Activated T-cell treated with anti-CD3 and anti-CD28 coated beads, Interleukin-2, amount 50 U/mL, for 72 hours (primary cell): ENCODE results near the gene FGD3. TPM values are rescaled to one million over a fixed set of nuclear protein-coding genes. Genes with fewer than 3 reads are reported as not detected.

Experiments used
- ATAC-seq, 2 donors: fragments of 150-1000 bp; cut with Tn5 transposase; replicated peaks in 1 of 2; 2 replicates each; pipeline ENCODE4 v1.10.0; 2021; ENCODE audit warnings: moderate library complexity in 2 of 2, mild to moderate bottlenecking in 1 of 2
- DNase-seq, 2 donors: peaks; one replicate each; pipeline ENCODE4 v3.0.0; 2021 to 2022; ENCODE audit warnings: mixed read lengths in 1 of 2
- H3K27ac Mint-ChIP-seq: one replicate; pipeline ENCODE4 v1.8.0; 2022; ENCODE audit warnings: mild to moderate bottlenecking, moderate library complexity, mixed read lengths
- H3K27me3 Mint-ChIP-seq: one replicate; pipeline ENCODE4 v1.8.0; 2022; ENCODE audit warnings: low read depth, mixed read lengths
- H3K36me3 Mint-ChIP-seq, 2 donors: one replicate each; pipeline ENCODE4 v1.8.0; 2022; ENCODE audit warnings: mixed read lengths in 2 of 2, mild to moderate bottlenecking in 1 of 2; ENCODE audit not compliant: insufficient read depth in 2 of 2
- H3K4me1 Mint-ChIP-seq: one replicate; pipeline ENCODE4 v1.8.0; 2022; ENCODE audit warnings: low read depth, mixed read lengths
- H3K4me3 Mint-ChIP-seq, 2 donors: one replicate each; pipeline ENCODE4 v1.8.0; 2022; ENCODE audit warnings: mild to moderate bottlenecking in 2 of 2, mixed read lengths in 2 of 2, moderate library complexity in 2 of 2
- H3K9me3 Mint-ChIP-seq, 2 donors: one replicate each; pipeline ENCODE4 v1.8.0; 2022; ENCODE audit warnings: mixed read lengths in 2 of 2
- total RNA-seq, 2 donors: library from RNA; stranded (reverse); gene quantifications; one replicate each; pipeline ENCODE4 v1.2.3, GENCODE V29; 2022

The FGD3 gene
- total RNA-seq, 2 donors from 2014 or later: 66.2 to 72.9 TPM

DNA sequence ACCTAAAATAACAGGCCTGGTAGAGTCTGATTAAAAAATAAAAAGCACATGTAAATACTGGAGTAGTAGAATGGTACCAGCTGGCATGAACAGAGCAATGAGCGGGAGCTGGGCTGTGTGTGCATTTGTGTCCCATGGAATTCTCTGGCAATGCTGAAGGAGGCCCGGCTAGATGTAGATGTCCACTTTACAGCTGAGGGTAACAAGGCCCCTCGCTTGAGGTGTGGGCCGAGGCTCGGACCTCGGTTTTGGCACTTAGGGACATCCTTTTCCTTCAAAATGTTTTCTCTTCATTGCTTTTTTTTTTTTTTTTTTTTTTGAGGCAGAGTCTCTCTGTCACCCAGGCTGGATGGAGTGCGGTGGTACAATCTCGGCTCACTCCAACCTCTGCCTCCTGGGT is 1.5 kb upstream of the FGD3 start:
- peaks cover 2% of the 10 kb centered on the region in 2 donors for H3K9me3 Mint-ChIP-seq
- ATAC-seq: no peak
- H3K27me3 Mint-ChIP-seq: no peaks in the 10 kb centered on the region
- H3K4me3 Mint-ChIP-seq: no peak overlapping the region
- no peak overlapping the region for H3K27ac Mint-ChIP-seq
- no peak for DNase-seq
- H3K4me1 Mint-ChIP-seq: peaks cover 39% of the 10 kb centered on the region
- H3K36me3 Mint-ChIP-seq: peaks cover 0 to 3% of the 10 kb centered on the region in 2 donors

DNA sequence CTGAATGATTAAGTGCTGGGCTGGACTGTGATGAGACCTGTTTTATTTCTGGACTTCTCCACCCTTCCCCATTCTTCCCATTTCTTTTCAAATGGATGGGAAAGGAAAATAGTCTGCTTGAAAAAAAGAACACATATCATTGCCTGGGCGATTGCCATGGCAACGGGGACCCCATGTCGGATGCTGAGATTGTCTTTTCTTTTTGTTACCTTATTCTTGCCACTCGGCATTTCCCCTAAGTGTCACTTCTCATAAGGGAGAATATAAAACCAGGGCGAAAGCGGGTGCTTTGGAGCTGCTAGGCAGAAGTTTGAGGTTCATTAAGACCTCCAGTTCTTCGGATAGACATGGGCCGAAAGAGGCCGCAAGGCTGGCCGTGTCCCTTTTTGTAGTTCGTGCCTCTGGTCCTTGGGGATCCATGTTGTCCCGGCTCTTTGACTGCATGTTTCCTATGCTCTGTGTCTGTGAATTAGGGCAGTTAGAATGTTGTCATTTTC is 763 bp downstream of the FGD3 start:
- H3K27ac Mint-ChIP-seq: peak overlapping the region; percentile 84

GRCh38 chr9:92948632-92949031 is 1.3 kb downstream of the FGD3 start:
- Mint-ChIP-seq H3K27me3 (no peaks in the 10 kb centered on the region), H3K27ac (no peak overlapping the region), H3K4me3 (peak overlapping the region; percentile 90 to 95), H3K4me1 (peaks cover 52% of the 10 kb centered on the region), H3K9me3 (peaks cover 2% of the 10 kb centered on the region in 2 donors), H3K36me3 (peaks cover 0 to 3% of the 10 kb centered on the region in 2 donors)
- ATAC-seq (no peak), DNase-seq (no peak)

More for the DNA sequence above, 763 bp downstream of the FGD3 start:
- Mint-ChIP-seq H3K4me1 (peaks cover 46% of the 10 kb centered on the region), H3K27me3 (no peaks in the 10 kb centered on the region), H3K36me3 (peaks cover 0 to 3% of the 10 kb centered on the region in 2 donors), H3K4me3 (peak overlapping the region; percentile 90 to 95), H3K9me3 (peaks cover 2% of the 10 kb centered on the region in 2 donors)
- ATAC-seq: no peak
- no peak for DNase-seq

- H3K4me3 Mint-ChIP-seq: peak overlapping the region in 1 of 2 donors; percentile 32
Observed at GRCh38 chr9:92949266-92949982, 2.1 kb downstream of the FGD3 start.

DNA sequence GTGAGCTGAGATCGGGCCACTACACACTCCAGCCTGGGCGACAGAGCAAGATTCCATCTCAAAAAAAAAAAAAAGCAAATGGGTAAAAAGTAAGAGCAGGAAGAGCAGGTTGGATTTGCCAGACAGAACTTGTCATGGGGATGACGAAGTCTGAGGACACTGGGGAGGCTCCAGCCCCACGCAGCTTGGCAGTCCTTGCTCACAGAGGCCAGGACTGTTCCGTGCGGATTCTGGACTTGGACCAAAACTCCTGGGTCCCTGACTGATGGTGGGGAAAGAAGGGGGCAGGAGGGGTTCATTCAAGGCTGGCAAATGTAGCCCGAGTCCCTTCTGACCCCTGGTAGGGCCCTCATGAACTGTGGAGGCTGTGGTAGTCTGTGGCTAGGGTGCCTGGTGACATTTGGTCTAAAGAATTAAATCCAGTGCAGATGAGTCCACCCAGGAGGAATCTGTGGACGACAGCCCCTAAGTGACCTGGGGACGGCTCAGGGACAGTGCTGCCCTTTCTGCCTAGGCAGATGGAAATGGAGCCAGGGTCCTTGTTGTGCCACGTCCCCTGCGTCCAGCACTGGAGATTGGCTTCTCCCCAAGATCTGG is 3.1 kb downstream of the FGD3 start:
- Mint-ChIP-seq H3K36me3 (peaks cover 0 to 5% of the 10 kb centered on the region in 2 donors), H3K27ac (peak overlapping the region; percentile 3), H3K9me3 (peaks cover 2% of the 10 kb centered on the region in 2 donors), H3K4me3 (no peak overlapping the region), H3K27me3 (no peaks in the 10 kb centered on the region), H3K4me1 (peaks cover 70% of the 10 kb centered on the region)
- DNase-seq (no peak), ATAC-seq (no peak)

More at GRCh38 chr9:92949266-92949982, 2.1 kb downstream of the FGD3 start:
- Mint-ChIP-seq H3K4me1 (peaks cover 60% of the 10 kb centered on the region), H3K27me3 (no peaks in the 10 kb centered on the region), H3K27ac (peak overlapping the region; percentile 9), H3K9me3 (peaks cover 2% of the 10 kb centered on the region in 2 donors), H3K36me3 (peaks cover 0 to 3% of the 10 kb centered on the region in 2 donors)
- ATAC-seq: no peak
- DNase-seq: no peak

DNA sequence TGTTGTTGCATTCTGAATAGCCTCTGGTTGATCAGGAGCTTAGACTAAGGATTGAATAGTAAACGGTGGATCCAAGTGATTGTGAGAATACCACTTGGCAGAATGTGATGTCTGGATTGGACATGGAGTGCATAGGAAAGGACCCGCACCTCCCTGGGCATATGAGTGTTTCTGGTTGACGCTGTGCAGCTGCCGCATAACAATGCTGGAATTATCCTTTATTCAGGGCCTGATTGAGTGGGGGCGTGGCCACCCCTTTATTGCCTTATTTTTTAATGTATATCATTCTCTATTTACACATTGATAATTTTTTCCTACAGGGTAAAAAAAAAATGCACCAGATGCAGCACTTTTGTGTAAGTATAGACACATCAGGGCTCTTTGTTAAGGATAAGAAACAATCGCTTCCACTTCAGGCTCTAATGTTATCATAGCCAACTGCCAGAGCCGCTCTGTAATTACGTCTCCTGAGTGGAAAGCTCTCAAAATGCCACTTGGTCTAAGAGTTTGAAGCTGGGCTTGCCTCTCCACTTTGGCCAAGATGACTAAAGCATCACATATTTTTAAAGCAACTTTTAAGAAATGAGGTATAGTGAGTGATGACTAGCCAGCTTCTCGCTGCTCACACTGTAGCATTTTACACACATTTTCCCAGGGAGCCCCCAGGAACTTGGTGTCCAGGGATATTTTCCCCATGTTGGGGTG is 5.7 kb downstream of the FGD3 start:
- H3K36me3 Mint-ChIP-seq: peaks cover 0 to 2% of the 10 kb centered on the region in 2 donors
- H3K27me3 Mint-ChIP-seq: no peaks in the 10 kb centered on the region
- ATAC-seq (no peak), DNase-seq (no peak)
- peak overlapping the region; percentile 80 to 96 for H3K4me3 Mint-ChIP-seq
- peaks cover 76% of the 10 kb centered on the region for H3K4me1 Mint-ChIP-seq
- peak overlapping the region; percentile 85 for H3K27ac Mint-ChIP-seq
- H3K9me3 Mint-ChIP-seq: no peaks in the 10 kb centered on the region

DNA sequence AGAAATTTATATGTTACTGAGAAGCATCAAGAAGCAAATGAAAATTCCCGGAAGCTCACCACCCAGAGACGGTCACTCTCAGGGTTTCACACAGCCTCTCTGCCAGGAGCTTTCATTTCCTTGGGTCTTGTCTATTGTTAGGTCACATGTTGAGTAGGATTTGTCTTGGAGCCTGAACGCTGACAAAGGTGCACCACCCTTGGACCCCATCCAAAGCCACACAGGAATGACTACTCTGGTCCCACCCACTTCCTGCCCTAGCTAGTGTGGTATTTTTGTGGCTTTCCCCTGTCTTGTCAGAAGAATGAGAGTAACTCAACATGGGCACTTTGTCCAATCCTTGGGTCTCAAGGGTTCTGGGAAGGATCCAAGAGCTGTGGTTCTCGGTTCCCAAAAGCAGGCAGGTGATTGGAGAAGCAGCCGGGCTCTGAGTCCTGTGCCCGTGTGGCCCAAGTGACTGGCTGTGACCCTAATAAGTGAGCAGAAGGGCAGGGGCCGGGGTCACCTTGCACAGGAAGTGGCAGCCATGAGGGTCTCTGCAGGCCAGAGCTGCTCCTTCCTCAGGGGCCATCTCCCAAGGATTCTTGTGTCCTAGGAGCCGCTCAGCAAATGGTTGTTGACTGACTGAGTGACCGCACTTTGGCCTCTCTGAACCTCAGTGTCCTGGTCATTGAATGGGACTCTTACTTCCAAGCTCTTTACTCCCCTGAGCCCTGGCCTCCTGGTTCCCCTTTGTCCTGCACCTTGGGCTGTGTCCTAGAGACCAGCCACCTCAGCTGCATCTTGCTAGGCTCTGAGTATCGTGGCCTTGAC is 6.9 kb downstream of the FGD3 start:
- Mint-ChIP-seq H3K27ac (peak overlapping the region; percentile 97), H3K36me3 (peaks cover 0 to 2% of the 10 kb centered on the region in 2 donors), H3K4me3 (peak overlapping the region; percentile 80 to 96), H3K4me1 (peaks cover 72% of the 10 kb centered on the region), H3K9me3 (no peaks in the 10 kb centered on the region), H3K27me3 (no peaks in the 10 kb centered on the region)
- ATAC-seq (peak; percentile 93 to 94), DNase-seq (peak; percentile 88 to 89)

DNA sequence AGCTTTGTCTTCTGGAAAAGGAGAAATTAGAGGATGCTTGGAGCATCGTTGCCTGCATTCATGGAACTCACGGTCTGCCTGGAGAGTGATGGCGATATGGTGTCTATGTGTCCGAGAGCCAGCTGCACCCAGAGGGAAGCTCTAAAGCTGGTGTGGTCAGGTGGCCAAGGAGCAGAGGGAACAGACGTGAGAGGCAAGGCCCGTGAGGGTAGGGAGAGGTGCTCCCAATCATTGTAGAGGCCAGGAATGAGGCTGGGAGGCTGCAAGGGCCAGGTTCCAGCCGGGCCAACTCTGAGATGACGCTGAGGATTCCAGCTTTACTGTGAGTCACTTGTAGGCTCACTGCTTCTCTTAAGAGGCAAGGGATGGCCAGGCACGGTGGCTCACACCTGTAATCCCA is 7.6 kb downstream of the FGD3 start:
- Mint-ChIP-seq H3K27ac (peak overlapping the region; percentile 97), H3K4me1 (peaks cover 69% of the 10 kb centered on the region), H3K36me3 (peaks cover 0 to 4% of the 10 kb centered on the region in 2 donors), H3K27me3 (no peaks in the 10 kb centered on the region), H3K9me3 (peaks cover 0 to 2% of the 10 kb centered on the region in 2 donors), H3K4me3 (peak overlapping the region; percentile 80 to 96)
- ATAC-seq (no peak), DNase-seq (no peak)

- Mint-ChIP-seq H3K36me3 (peaks cover 23 to 24% of the 10 kb centered on the region in 2 donors), H3K4me3 (no peak overlapping the region), H3K4me1 (peaks cover 54% of the 10 kb centered on the region), H3K27ac (no peak overlapping the region), H3K27me3 (no peaks in the 10 kb centered on the region), H3K9me3 (peaks cover 1 to 11% of the 10 kb centered on the region in 2 donors)
- no peak for ATAC-seq
- no peak for DNase-seq
Observed at GRCh38 chr9:92960561-92961290, 13.4 kb downstream of the FGD3 start.

- H3K4me1 Mint-ChIP-seq: peaks cover 51% of the 10 kb centered on the region
- ATAC-seq: peak; percentile 29 to 39
- peak; percentile 60 to 69 for DNase-seq
Observed at GRCh38 chr9:92961627-92962302, 14.4 kb downstream of the FGD3 start.

DNA sequence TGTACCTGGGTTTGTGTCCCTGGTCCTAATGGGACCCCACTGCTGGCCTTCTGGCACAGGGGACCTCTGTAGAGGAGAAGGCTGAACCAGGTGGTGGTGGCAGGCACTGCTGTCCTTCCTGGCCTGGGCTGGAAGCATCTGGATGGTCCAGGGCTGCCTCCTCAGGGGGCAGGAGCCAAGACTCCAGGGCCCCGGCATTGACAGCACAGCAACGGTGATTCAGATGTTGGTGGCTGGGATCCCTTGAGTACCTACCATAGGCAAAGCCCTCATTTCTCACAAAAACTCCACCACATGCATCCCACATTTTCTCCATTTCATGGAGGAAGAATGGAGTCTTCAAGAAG is 15.0 kb downstream of the FGD3 start:
- no peak for DNase-seq
- peaks cover 51% of the 10 kb centered on the region for H3K4me1 Mint-ChIP-seq
- no peaks in the 10 kb centered on the region for H3K27me3 Mint-ChIP-seq
- no peak for ATAC-seq
- peaks cover 1 to 11% of the 10 kb centered on the region in 2 donors for H3K9me3 Mint-ChIP-seq
- peak overlapping the region; percentile 13 to 54 for H3K4me3 Mint-ChIP-seq
- H3K36me3 Mint-ChIP-seq: peaks cover 26 to 28% of the 10 kb centered on the region in 2 donors
- peak overlapping the region; percentile 69 for H3K27ac Mint-ChIP-seq

More at GRCh38 chr9:92961627-92962302, 14.4 kb downstream of the FGD3 start:
- H3K27me3 Mint-ChIP-seq: no peaks in the 10 kb centered on the region
- H3K27ac Mint-ChIP-seq: peak overlapping the region; percentile 69
- peak overlapping the region; percentile 13 to 54 for H3K4me3 Mint-ChIP-seq
- peaks cover 25 to 26% of the 10 kb centered on the region in 2 donors for H3K36me3 Mint-ChIP-seq
- peaks cover 1 to 11% of the 10 kb centered on the region in 2 donors for H3K9me3 Mint-ChIP-seq
